ENCODE results near the gene ATP2A3.
A peak's percentile ranks its signal among the peaks of the same experiment; 100 is the strongest.

Gene ATP2A3

GRCh38 chr17:3892095-3892998 lies 71.9 kb downstream of the ATP2A3 start:
- peak; percentile 27 to 40 for DNase-seq (ENCODE audit: low read depth in 2 of 2)

DNA sequence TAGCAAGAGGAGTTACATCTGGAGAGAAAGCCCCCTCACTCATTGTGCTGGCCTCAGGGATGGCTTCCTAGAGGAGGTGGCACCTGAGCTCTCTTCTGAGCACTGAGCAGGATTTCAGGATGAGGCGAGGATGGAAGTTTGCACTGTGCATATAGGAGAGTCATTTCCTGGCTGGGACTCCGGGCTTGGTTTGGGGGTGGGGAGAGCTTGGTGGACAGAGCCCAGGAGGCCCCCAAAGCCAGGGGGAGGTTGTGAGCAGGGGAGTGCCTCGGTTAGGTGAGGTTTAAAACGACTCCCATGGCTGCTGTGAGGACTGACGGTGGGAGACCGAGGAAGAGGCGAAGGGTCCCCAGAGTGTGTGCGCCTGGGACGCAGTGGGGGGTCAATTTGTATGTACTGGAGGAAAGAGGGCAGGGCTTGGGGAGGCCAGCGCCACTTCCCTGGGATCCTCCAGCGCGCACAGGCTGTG lies 72.6 kb downstream of the ATP2A3 start:
- DNase-seq (ENCODE audit: low read depth in 2 of 2) = no peak

DNA sequence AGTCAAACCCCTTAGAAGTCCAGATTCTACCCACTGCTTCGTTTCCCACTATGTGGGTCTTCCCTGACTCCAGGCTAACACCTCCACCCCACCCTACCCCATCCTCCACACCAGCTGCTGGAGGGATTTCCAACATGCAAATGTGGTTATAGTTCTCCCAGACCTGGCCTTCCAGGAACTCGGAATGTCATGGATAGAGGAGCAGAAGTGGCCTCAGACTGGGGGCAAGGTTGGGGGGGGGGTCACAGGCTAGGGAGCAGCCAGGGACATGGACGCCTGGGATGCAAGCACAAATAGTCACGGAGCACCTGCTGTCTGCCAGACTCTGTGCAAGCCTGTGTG lies 73.4 kb downstream of the ATP2A3 start:
- no peak for DNase-seq (ENCODE audit: low read depth in 2 of 2)

GRCh38 chr17:3890082-3890877 lies 74.0 kb downstream of the ATP2A3 start:
- DNase-seq (ENCODE audit: low read depth in 2 of 2) = peak in 1 of 2 donors; percentile 26

DNA sequence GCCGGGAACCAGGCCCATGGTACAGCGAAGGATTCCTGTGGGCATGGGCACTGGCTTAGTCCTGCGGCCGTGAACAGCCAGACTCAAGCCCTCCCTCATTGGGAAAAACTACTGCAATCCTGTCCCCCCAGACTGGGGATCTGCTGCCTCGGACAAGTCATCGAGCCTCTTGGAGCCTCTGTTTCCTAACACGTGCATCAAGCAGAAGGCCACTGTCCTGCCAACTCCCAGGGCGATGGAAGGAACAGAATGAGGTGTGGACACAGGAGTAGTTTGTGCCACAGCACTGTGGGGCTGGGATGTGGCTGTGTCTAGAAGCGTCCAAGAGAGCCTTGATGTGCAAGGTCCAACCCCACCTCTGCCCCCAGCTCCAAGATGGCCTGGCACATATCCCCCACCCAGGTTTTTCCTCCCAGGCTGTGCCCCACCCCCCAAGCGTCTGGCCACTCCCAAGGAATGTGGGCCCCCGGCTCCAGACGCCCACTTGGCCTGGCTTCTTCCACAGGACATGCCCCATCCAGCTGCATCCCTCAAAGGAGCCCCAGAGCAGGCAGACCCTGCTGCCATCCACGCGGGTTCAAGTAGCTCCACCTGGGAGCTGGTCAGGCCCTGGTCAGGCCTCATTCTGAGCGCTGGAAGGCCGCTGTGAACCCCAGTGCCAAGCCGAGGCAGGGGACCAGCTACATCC lies 74.8 kb downstream of the ATP2A3 start:
- no peak for DNase-seq (ENCODE audit: low read depth in 2 of 2)

GRCh38 chr17:3888343-3889171 lies 75.7 kb downstream of the ATP2A3 start:
- no peak for DNase-seq (ENCODE audit: low read depth in 2 of 2)

- DNase-seq (ENCODE audit: low read depth in 2 of 2) = no peak
Observed at GRCh38 chr17:3887804-3888203, 76.4 kb downstream of the ATP2A3 start.

DNA sequence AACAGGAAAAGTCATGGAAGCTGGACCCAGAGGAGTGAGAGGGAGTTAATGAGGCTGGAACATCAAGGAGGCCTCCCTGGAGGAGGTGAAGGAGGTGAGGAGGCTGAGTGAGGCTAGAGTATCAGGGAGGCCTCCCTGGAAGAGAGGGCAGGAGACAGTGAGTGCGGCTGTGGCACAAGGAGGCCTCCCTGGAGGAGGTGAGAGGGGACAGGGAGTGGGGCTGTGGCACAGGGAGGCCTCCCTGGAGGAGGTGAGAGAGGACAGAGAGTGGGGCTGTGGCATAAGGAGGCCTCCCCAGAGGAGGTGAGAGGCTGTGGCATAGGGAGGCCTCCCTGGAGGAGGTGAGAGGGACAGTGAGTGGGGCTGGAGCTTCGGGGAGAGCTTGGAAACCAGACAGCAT lies 76.8 kb downstream of the ATP2A3 start:
- no peak for DNase-seq (ENCODE audit: low read depth in 2 of 2)

DNA sequence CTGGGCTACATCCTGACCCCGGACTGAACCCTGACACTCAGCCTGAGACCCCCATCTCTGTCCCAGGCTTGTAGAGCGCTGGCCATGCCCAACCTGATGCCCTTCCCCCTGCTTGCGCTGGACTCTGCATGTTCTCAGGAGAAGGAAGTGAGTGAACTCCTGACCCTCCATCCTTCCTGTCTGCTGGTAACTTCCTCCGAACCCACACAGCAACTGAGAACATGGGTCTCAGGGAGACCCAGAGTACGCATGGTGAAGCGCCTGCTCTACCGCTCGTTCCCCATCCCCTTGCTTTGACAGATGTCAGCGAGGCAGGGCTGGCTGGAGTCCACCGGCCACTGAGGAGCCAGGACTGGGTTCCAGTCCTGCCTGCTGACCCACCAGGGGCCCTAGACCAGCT lies 77.5 kb downstream of the ATP2A3 start:
- DNase-seq (ENCODE audit: low read depth in 2 of 2) = no peak

- DNase-seq (ENCODE audit: low read depth in 2 of 2) = no peak
Observed at GRCh38 chr17:3885970-3886369, 78.3 kb downstream of the ATP2A3 start.

DNA sequence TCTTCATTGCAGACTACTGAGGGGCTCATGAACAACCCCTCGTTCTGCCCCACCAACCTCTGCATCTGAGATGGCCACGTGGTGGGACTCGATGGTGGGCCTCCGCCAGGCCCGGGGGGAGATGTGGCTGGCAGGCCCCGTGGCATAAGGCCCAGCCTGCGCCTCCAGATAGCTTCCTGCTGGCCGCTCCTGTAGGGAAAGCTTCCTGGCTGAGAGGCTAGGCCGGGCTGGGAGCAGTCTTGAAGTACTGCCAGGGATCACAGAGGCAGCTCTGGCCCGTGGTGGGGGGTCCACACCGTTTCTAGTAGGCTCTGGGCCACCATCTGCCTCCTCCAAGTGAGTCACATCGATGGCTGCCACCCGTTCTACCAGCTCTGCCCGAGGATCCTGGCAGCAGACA lies 79.0 kb downstream of the ATP2A3 start:
- DNase-seq (ENCODE audit: low read depth in 2 of 2) = no peak

DNA sequence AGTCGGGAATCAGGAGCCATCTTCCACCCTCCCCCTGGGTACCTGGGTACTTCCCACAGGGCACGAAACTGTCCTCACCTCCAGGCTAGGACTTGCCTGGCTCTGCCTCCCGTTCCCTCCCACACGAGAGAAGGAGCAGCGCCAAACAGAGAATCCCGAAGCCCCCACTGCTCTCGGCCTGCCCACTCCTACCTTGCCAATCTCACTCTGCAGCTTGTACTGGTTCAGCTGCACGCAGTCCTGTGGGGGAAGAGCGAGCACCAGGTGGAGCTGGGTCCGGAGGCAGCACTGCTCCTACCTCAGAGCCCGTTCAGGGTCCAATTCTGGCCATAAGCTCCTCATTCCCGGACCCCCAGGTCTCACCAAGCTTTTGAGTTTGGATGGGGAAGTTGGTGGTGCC lies 80.0 kb downstream of the ATP2A3 start:
- DNase-seq (ENCODE audit: low read depth in 2 of 2) = no peak

DNA sequence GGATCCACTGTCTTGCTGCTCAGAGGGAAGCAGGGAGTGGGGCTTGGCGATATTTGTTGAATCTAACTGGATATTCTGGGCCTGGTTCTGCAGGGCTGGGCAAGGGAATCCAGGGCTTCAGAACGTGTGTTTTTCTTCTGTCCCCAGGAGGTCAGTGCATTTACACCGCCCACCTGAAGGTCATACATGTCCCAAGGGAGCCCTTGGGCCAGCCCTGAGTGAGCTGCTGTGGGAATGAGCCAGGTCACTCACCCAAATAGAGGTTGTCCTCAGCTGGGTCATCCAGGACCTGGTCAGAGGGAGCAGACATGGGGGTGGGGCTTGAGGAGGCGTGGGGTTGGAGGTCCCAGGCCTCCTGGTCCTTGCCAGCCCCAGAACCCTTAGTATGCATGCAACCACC lies 82.0 kb downstream of the ATP2A3 start:
- DNase-seq (ENCODE audit: low read depth in 2 of 2) = no peak

- DNase-seq (ENCODE audit: low read depth in 2 of 2) = no peak
Observed at GRCh38 chr17:3880983-3881382, 83.3 kb downstream of the ATP2A3 start.

DNA sequence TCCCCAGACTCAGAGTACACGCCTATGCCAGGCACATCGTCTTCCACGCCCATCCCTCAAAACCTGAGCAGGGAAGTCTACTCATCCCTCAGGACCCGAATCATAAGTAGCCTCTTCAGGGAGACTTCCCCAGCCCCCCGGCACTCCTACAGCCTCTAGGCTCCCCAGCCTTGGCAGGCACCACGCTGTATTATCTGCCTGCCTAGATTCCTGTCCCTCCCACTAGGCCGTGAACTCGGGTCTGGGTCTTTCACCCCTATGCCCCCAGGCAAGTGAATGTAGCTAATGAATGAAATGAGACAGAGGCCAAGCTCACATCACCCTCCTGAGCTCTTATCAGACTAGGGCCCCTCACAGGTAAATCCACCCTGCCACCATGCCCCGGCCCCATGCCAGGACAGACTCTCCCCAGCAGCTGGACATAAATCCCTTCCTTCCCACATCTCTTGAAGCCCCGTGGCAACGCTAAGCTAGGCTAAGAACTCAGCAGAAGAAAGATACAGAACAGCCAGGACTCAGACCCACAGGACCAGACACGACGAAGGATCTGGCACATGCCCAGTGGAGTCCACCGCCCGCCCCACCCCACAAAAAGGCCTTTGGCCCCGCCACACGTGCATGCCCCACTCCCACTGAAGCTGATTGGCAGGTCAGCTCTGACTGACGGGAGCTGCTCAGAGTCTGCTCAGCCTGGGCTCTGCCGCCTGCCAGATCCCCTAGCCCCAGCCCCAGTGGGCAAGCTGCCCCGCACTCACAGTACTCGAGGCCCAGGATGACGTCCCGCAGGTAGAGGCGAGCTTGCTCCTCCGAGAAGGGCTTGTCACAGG lies 84.4 kb downstream of the ATP2A3 start:
- no peak for DNase-seq (ENCODE audit: low read depth in 2 of 2)

DNA sequence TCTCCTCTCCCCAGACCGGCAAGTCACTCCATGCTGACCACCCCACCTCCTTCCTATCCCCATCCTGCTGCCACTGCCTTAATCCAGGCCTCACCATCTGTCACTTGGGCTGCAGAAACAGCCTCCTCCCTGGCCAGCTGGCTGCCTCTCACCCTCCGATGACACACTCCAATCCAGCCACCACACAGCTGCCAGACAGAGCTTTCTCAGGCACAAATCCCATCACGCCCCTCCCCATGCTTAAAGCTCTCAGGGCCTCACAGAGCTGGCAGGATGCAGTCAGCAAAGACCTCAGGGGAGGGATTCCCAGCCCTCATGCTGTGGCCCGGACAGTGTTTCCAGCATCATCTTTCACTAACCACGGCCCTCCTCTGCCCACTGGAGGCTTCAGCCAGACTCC lies 85.1 kb downstream of the ATP2A3 start:
- no peak for DNase-seq (ENCODE audit: low read depth in 2 of 2)

GRCh38 chr17:3877220-3877619 lies 87.0 kb downstream of the ATP2A3 start:
- DNase-seq (ENCODE audit: low read depth in 2 of 2) = no peak

DNA sequence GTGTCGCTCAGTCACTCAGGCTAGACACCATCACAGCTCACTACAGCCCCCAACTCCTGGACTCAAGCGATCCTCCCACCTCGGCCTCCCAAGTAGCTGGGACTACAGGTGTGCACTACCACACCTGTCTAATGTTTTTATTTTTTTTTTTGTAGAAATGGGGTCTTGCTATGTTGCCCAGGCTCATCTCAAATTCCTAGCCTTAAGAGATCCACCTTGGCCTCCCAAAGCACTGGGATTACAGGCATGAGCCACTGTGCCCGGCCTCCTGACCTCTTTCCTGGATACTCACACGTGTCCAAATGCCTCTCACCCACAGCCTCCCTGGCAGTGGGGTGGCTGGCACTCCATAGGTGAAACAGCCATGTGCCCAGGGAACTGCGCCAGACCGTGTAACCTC lies 88.9 kb downstream of the ATP2A3 start:
- no peak for DNase-seq (ENCODE audit: low read depth in 2 of 2)

All from stimulated activated CD4-positive, alpha-beta T cell treated with anti-CD3 and anti-CD28 coated beads, Interleukin-4, amount 100 ng/mL, for 48 hours (primary cell).